ENCODE measurements around the gene ITGB7. TPM values are rescaled to one million over a fixed set of nuclear protein-coding genes. Genes with fewer than 3 reads are reported as not detected.
A peak's percentile ranks its signal among the peaks of the same experiment; 100 is the strongest.

ITGB7 gene
- total RNA-seq, 1 experiment from 2014 or later = 1.1 TPM

GRCh38 chr12:53182903-53183302 lies 24.1 kb downstream of the ITGB7 start:
- DNase-seq = no peak
- CTCF ChIA-PET = interaction anchor here (0.8 to 1.1 kb wide), 2 partner anchors 117 to 129 kb away, joined by 3 to 8 read pairs; no protein-coding TSS in a partner anchor
- peaks cover 18% of the 10 kb centered on the region for H3K4me1 Mint-ChIP-seq (ENCODE audit: low read depth, unreplicated experiment)
- Histone ChIP-seq H3K4me1 (peaks cover 20% of the 10 kb centered on the region), H3K9me3 (no peaks in the 10 kb centered on the region), H3K27me3 (replicated peaks; ENCODE audit: control insufficient read depth, insufficient read depth, low read length) (no peaks in the 10 kb centered on the region), H3K36me3 (ENCODE audit: control insufficient read depth, insufficient read depth, low read length) (peaks cover 12% of the 10 kb centered on the region), H3K4me3 (ENCODE audit: low read depth, low read length) (peak overlapping the region; percentile 9; the same call in 1 of the 2 replicates)
- POLR2A ChIA-PET = interaction anchor here (0.6 to 1.0 kb wide), 4 partner anchors 41 to 112 kb away, joined by 3 to 5 read pairs (median 3); partner anchors contain the start of genes PFDN5 and SPRYD3
- peaks cover 56% of the 10 kb centered on the region for H3K36me3 Mint-ChIP-seq (ENCODE audit: insufficient read depth, unreplicated experiment)
- H3K27ac Mint-ChIP-seq (ENCODE audit: unreplicated experiment) = no peak overlapping the region
- peak overlapping the region; percentile 9 for H3K4me3 Mint-ChIP-seq (ENCODE audit: unreplicated experiment)
- no peaks in the 10 kb centered on the region for H3K27me3 Mint-ChIP-seq (ENCODE audit: insufficient read depth, unreplicated experiment)
- no peaks in the 10 kb centered on the region for H3K9me3 Mint-ChIP-seq (ENCODE audit: unreplicated experiment)
- no peak for TF ChIP-seq CTCF (IDR thresholded peaks at IDR 0.05; ENCODE audit: insufficient read depth in 1 of 2, low read depth in 1 of 2, low read length in 1 of 2, severe bottlenecking in 1 of 2, unreplicated experiment in 1 of 2)
- intact Hi-C loops (cut with micrococcal nuclease; ENCODE audit: unreplicated experiment) = no loop called here
- no TSS peak for BruUV-seq (replicated peaks)

- POLR2A ChIA-PET = interaction anchor here (1.2 kb wide), 1 partner anchor 39 kb away, joined by 4 read pairs; no protein-coding TSS in a partner anchor
- no peak for TF ChIP-seq CTCF (IDR thresholded peaks at IDR 0.05; ENCODE audit: insufficient read depth in 1 of 2, low read depth in 1 of 2, low read length in 1 of 2, severe bottlenecking in 1 of 2, unreplicated experiment in 1 of 2)
- H3K36me3 ChIP-seq (ENCODE audit: control insufficient read depth, insufficient read depth, low read length) = peaks cover 11% of the 10 kb centered on the region
- Mint-ChIP-seq H3K9me3 (ENCODE audit: unreplicated experiment) (no peaks in the 10 kb centered on the region), H3K4me1 (ENCODE audit: low read depth, unreplicated experiment) (peaks cover 18% of the 10 kb centered on the region), H3K36me3 (ENCODE audit: insufficient read depth, unreplicated experiment) (peaks cover 49% of the 10 kb centered on the region), H3K27ac (ENCODE audit: unreplicated experiment) (peak overlapping the region; percentile 85), H3K4me3 (ENCODE audit: unreplicated experiment) (peak overlapping the region; percentile 83), H3K27me3 (ENCODE audit: insufficient read depth, unreplicated experiment) (no peaks in the 10 kb centered on the region)
- peaks cover 20% of the 10 kb centered on the region for H3K4me1 ChIP-seq
- no peaks in the 10 kb centered on the region for H3K27me3 ChIP-seq (replicated peaks; ENCODE audit: control insufficient read depth, insufficient read depth, low read length)
- DNase-seq = no peak
- intact Hi-C loops (cut with micrococcal nuclease; ENCODE audit: unreplicated experiment) = no loop called here
- CTCF ChIA-PET = interaction anchor here (2.0 kb wide), 1 partner anchor 116 kb away, joined by 17 read pairs; no protein-coding TSS in a partner anchor
- H3K9me3 ChIP-seq = no peaks in the 10 kb centered on the region
- peak overlapping the region; percentile 71 for H3K4me3 ChIP-seq (ENCODE audit: low read depth, low read length)
- BruUV-seq (replicated peaks) = no TSS peak
These were observed 25.1 kb downstream of the ITGB7 start for GRCh38 chr12:53181935-53182334.

- peak overlapping the region; percentile 83 for H3K4me3 Mint-ChIP-seq (ENCODE audit: unreplicated experiment)
- peaks cover 18% of the 10 kb centered on the region for H3K4me1 Mint-ChIP-seq (ENCODE audit: low read depth, unreplicated experiment)
- H3K9me3 ChIP-seq = no peaks in the 10 kb centered on the region
- CTCF ChIA-PET = interaction anchor here (0.6 to 2.0 kb wide), 9 partner anchors 20 to 175 kb away, joined by 3 to 17 read pairs (median 4); partner anchors contain the start of genes EIF4B and SPRYD3
- peaks cover 41% of the 10 kb centered on the region for H3K36me3 Mint-ChIP-seq (ENCODE audit: insufficient read depth, unreplicated experiment)
- no peaks in the 10 kb centered on the region for H3K27me3 ChIP-seq (replicated peaks; ENCODE audit: control insufficient read depth, insufficient read depth, low read length)
- BruUV-seq (replicated peaks) = no TSS peak
- no peaks in the 10 kb centered on the region for H3K27me3 Mint-ChIP-seq (ENCODE audit: insufficient read depth, unreplicated experiment)
- peak overlapping the region; percentile 71 for H3K4me3 ChIP-seq (ENCODE audit: low read depth, low read length)
- TF ChIP-seq CTCF (IDR thresholded peaks at IDR 0.05; ENCODE audit: insufficient read depth in 1 of 2, low read depth in 1 of 2, low read length in 1 of 2, severe bottlenecking in 1 of 2, unreplicated experiment in 1 of 2) = peak in 1 of 2 experiments; percentile 0
- H3K9me3 Mint-ChIP-seq (ENCODE audit: unreplicated experiment) = no peaks in the 10 kb centered on the region
- intact Hi-C loops (cut with micrococcal nuclease; ENCODE audit: unreplicated experiment) = no loop called here
- DNase-seq = peak; percentile 88 to 90
- peaks cover 20% of the 10 kb centered on the region for H3K4me1 ChIP-seq
- POLR2A ChIA-PET = interaction anchor here (0.6 to 2.0 kb wide), 15 partner anchors 33 to 1130 kb away, joined by 3 to 14 read pairs (median 6); partner anchors contain the start of genes AAAS, EIF4B, ESPL1 and NR4A1
- peak overlapping the region; percentile 85 for H3K27ac Mint-ChIP-seq (ENCODE audit: unreplicated experiment)
- peaks cover 9% of the 10 kb centered on the region for H3K36me3 ChIP-seq (ENCODE audit: control insufficient read depth, insufficient read depth, low read length)
These were observed 26.0 kb downstream of the ITGB7 start for GRCh38 chr12:53180931-53181645.

All from Caco-2 (cell line).